Measurements from ENCODE around the gene OVCH1. TPM values are rescaled to one million over a fixed set of nuclear protein-coding genes. Genes with fewer than 3 reads are reported as not detected.

Gene OVCH1
- total RNA-seq, 1 donor from 2014 or later, result not detected

- peak; percentile 97 for DNase-seq
- H3K4me1 Mint-ChIP-seq, result peaks cover 38% of the 10 kb centered on the region
- peak within 1 kb of the TSS; percentile 98 for H3K27ac Mint-ChIP-seq
- no peaks in the 10 kb centered on the region for H3K9me3 Mint-ChIP-seq
- peaks cover 10% of the 10 kb centered on the region for H3K36me3 Mint-ChIP-seq (ENCODE audit: low read depth)
- intact Hi-C loops (cut with micrococcal nuclease), result loop anchor here (1.0 to 10.0 kb wide), 9 partner anchors 9 to 1944 kb away; partner anchors contain the start of genes CAPRIN2, FAR2, IPO8 and SINHCAF
- H3K27me3 Mint-ChIP-seq, result no peaks in the 10 kb centered on the region
- peak within 1 kb of the TSS; percentile 96 for H3K4me3 Mint-ChIP-seq
These were observed 116.7 kb downstream of the OVCH1 start, which contains the start of gene ERGIC2 for GRCh38 chr12:29380536-29381523. Gene ERGIC2, minus strand, starts transcription at chr12:29381172. Its CDS starts 9,539 bp downstream, at chr12:29371633.

Other genes with a start within 250 kb of the OVCH1 start
- gene ERGIC2, start 116.5 kb downstream of the OVCH1 start, total RNA-seq, result 95.6 and 101 TPM in 2 replicates